ENCODE measurements around the gene TIMM9. TPM values are rescaled to one million over a fixed set of nuclear protein-coding genes. Genes with fewer than 3 reads are reported as not detected.

Gene TIMM9
- total RNA-seq, 4 donors from 2014 or later: 40.4 to 87.2 (median 59.8) TPM

DNA sequence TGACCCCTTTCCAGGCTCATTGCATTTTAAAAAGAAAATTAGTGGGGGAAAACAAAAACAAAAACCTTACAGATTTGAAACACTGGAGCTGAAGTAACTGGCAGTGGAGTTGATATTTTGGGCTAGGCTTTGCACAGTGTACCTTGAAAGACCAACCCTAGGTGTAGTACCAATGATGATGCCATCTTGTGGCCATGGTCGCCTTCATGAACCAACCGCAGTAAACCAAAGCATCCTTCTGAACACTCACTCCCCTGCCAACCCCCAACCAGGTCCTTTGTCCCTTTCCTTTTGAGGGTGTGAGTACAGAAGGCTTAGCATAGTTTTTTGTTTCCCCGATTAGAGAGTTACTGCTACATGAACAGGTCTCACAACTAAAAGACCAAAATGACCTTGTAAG, 25.7 kb downstream of the TIMM9 start:
- no peak for TF ChIP-seq POLR2A (IDR thresholded peaks at IDR 0.05)
- intact Hi-C loops (cut with DNase I): no loop called here

GRCh38 chr14:58398895-58399294, 28.4 kb downstream of the TIMM9 start:
- TF ChIP-seq POLR2A (IDR thresholded peaks at IDR 0.05) (no peak), CTCF (IDR thresholded peaks at IDR 0.05) (no peak)
- no peak for DNase-seq
- 80 to 89% methylated on average over 3 of the region's 3 CpGs for whole genome bisulfite sequencing, 2 donors
- Histone ChIP-seq H3K27ac (no peak overlapping the region), H3K36me3 (no peaks in the 10 kb centered on the region), H3K4me1 (peaks cover 3 to 7% of the 10 kb centered on the region in 2 donors), H3K27me3 (no peaks in the 10 kb centered on the region), H3K4me3 (replicated peaks in 1 of 3) (no peak overlapping the region), H3K9me3 (no peaks in the 10 kb centered on the region)
- intact Hi-C loops (cut with DNase I): no loop called here

More for the DNA sequence above, 25.7 kb downstream of the TIMM9 start:
- DNase-seq: no peak
- Histone ChIP-seq H3K9me3 (no peaks in the 10 kb centered on the region), H3K27me3 (no peaks in the 10 kb centered on the region), H3K36me3 (no peaks in the 10 kb centered on the region), H3K27ac (no peak overlapping the region), H3K4me1 (peaks cover 0 to 3% of the 10 kb centered on the region in 2 donors), H3K4me3 (replicated peaks in 1 of 3) (no peak overlapping the region)
- WGBS, 2 donors: 90 to 91% methylated on average over 3 of the region's 3 CpGs

DNA sequence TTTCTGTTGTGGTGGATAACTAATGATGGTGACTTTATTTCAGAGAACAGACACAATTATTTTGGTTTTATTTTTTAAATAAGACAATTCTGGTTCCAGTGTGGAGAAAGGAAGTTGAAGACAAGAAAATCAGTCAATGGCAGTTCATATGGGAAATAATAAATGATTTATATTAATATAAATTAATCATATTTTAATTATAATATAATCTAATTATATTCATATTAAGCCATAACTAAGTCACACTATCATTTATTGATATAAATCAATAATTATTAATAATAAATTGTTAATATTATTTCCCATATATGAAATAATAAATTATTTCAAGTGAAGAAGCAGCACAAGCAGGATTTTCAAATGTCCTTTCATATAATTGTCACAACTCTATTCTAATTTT, 28.8 kb downstream of the TIMM9 start:
- Histone ChIP-seq H3K9me3 (no peaks in the 10 kb centered on the region), H3K36me3 (no peaks in the 10 kb centered on the region), H3K27ac (no peak overlapping the region), H3K4me1 (peaks cover 3 to 7% of the 10 kb centered on the region in 2 donors), H3K4me3 (replicated peaks in 1 of 3) (no peak overlapping the region), H3K27me3 (no peaks in the 10 kb centered on the region)
- DNase-seq: no peak
- TF ChIP-seq CTCF (IDR thresholded peaks at IDR 0.05) (no peak), POLR2A (IDR thresholded peaks at IDR 0.05) (no peak)
- intact Hi-C loops (cut with DNase I): no loop called here

DNA sequence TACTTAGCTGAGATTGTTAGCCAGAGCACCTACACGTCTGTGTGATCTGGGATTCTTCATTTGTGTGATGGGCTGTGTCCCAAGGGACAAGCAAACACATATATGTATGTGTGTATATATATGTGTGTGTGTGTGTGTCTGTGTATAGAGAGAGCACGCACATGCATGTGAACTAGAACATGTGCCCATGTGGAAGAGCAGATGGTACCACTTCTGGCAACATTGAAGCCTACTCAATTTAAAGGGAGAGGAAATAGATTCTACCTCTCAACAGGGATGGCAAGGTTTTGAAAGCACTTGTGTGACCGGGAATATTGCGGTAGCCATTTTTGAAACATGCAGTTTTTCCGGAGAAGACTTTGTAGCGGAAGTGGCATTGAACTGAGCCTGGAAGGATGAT, 30.2 kb downstream of the TIMM9 start:
- no peak for TF ChIP-seq CTCF (IDR thresholded peaks at IDR 0.05)
- TF ChIP-seq POLR2A (IDR thresholded peaks at IDR 0.05): no peak
- Histone ChIP-seq H3K36me3 (no peaks in the 10 kb centered on the region), H3K4me1 (peaks cover 3 to 7% of the 10 kb centered on the region in 2 donors), H3K27me3 (no peaks in the 10 kb centered on the region), H3K9me3 (no peaks in the 10 kb centered on the region), H3K4me3 (replicated peaks in 1 of 3) (no peak overlapping the region), H3K27ac (no peak overlapping the region)
- WGBS, 2 donors: 97 to 98% methylated on average over 6 of the region's 6 CpGs
- intact Hi-C loops (cut with DNase I): no loop called here
- DNase-seq: no peak

GRCh38 chr14:58395812-58396788, 31.2 kb downstream of the TIMM9 start, which contains the start of gene TOMM20L:
TOMM20L (plus strand) TSS chr14:58395930; CDS start chr14:58395958, 28 bp downstream.
- no peaks in the 10 kb centered on the region for H3K9me3 ChIP-seq
- TF ChIP-seq POLR2A (IDR thresholded peaks at IDR 0.05) (peak in 1 of 2 donors; percentile 10), CTCF (IDR thresholded peaks at IDR 0.05) (peak in 4 of 6 experiments; percentile 84 to 93 (median 86))
- H3K4me3 ChIP-seq (replicated peaks in 1 of 3): peak within 1 kb of the TSS in 2 of 3 donors; percentile 26 to 54
- H3K4me1 ChIP-seq: peaks cover 3 to 7% of the 10 kb centered on the region in 2 donors
- intact Hi-C loops (cut with DNase I): no loop called here
- no peaks in the 10 kb centered on the region for H3K36me3 ChIP-seq
- WGBS, 2 donors: 22 to 25% methylated on average over 18 to 19 of the region's 86 CpGs
- H3K27me3 ChIP-seq: no peaks in the 10 kb centered on the region
- H3K27ac ChIP-seq: peak within 1 kb of the TSS; percentile 44 to 77 (median 76)
- DNase-seq: peak; percentile 75 to 77

Measured in thyroid gland (tissue), 4 donors.